Astrocyte (in vitro differentiated cells and primary cell): Measurements from ENCODE around the gene CPXM2.

Source experiments
- CTCF ChIP-seq: IDR thresholded peaks from 2 replicates; pipeline ENCODE4 v1.5.1; 2011; ENCODE audit warnings: low read depth, mild to moderate bottlenecking, inconsistent platforms, low read length, moderate library complexity; ENCODE audit not compliant: insufficient read depth
- EZH2 ChIP-seq: IDR thresholded peaks from 2 replicates; pipeline ENCODE4 v1.6.1; 2012; ENCODE audit warnings: mild to moderate bottlenecking, low read length, inconsistent platforms; ENCODE audit not compliant: insufficient read depth

DNA sequence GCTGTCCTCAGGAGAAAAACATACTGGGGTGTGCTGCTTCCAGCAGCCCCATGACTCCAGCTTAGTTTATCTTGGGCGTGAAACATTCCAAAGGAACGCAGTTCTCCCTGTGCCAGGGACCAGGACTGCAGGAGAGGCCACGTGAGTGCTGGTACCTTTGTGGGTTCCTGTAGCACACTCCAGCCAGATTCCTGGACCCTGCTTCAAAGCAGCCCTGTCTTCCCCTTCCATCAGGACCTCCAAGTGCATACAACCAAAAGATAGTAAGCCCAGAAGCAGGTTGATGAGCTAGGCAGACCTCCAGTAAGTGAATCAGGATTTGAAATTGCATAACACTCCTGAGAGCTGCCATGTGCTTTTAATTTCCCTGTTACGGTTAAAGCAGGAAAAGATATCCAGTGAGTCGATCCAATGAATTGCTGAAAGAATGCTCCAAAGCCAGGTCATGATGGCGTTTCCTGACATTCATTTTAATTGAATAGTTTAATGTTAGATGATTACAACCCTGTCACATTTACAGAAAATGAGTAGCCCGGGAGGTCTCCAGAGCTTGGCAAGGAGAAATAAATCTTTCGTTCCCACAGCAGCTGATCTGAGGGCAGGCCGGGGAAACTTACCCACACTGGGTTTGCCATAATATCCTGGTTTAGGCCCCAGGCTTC, 38.9 kb upstream of the CPXM2 start:
- TF ChIP-seq CTCF = no peak
- TF ChIP-seq EZH2 = no peak
